ENCODE data around the gene PRPF6.
"Not testable (repeated sequence)": the region's sequence is repeated elsewhere in the genome, so short reads cannot be mapped to it uniquely, and the experiment has no call there.

PRPF6 gene

DNA sequence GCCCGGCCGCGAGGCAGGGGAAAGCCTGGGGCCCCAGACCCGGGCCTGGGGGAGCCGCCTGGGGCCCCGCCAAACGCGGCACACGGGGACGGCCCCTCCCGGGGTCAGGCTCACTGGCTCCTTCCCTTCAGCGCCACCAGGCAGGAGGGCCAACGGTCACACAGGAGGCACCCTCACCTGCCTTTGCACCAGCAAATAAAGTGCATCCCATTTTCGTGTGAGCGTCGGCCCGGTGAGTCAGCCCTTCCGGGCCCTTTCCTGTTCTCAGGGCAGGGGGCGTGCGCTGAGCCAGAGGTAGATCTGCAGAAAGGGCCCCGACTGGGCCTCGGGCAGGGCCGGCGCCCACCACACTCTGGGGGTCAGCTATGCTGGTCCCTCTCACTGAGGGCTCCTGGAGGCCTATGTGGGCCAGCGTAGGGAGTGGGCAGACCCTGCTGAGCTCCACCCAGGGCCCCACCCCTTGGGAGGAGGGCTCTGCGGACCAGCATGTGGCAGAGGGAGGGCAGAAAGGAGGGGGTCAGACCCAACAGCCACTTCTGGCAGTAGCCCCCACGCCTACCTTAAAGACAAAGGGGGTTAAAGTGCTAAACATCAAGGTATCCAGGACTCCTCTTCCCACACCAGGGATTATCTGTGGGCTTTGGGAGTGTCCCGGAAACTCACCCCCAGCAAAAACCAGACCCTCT, 23.8 kb upstream of the PRPF6 start:
- no peak for TF ChIP-seq POLR2AphosphoS5 (IDR thresholded peaks at IDR 0.05; ENCODE audit: low read depth, low read length)
- no peak for TF ChIP-seq TAF1 (IDR thresholded peaks at IDR 0.05; ENCODE audit: borderline replicate concordance, low read depth, low read length)
- no peak for TF ChIP-seq POLR2A (IDR thresholded peaks at IDR 0.05; ENCODE audit: low read depth, low read length)
- FAIRE-seq (no peak), DNase-seq (ENCODE audit: insufficient read length) (peak; percentile 76)

DNA sequence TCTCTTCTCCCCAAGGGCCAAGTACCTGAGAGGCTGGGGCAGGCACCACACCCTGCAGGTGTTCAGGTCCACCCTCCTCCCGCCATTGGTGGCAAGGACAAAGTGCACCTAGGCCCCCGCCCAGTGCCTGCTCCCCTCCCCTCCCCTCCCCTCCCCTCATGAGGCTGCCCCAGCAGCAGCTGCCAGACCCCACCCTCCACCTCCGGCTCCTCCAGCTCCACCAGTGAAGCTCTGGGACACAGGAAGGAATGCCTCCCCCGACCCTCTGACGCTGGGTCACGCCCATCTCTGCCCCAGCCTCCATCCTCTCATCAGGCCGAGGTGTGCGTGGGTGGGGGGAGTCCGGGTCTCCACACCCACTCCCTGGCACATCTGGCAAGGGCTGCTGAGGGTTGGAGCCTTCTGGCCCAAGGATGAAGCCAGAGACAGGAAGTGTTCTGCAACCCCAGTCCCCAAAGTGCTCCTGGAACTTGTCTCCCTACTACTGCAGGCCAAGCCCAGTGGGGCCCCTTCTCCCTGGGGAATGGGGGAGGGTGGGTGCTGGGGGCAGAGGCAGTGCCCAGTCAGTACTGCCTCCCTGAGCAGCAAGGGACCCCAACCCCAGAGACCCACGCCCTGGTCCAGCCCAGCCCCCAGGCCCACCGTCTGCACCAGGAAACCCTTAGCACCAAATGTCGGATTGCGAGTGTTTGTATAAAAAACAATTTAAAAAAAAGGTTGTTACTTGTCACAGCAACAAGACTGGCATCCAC, 23.1 kb upstream of the PRPF6 start:
- DNase-seq (ENCODE audit: insufficient read length) (no peak), FAIRE-seq (no peak)
- TF ChIP-seq POLR2A (IDR thresholded peaks at IDR 0.05; ENCODE audit: low read depth, low read length), result no peak; the same call in 1 of the 2 replicates
- no peak for TF ChIP-seq POLR2AphosphoS5 (IDR thresholded peaks at IDR 0.05; ENCODE audit: low read depth, low read length)
- no peak for TF ChIP-seq TAF1 (IDR thresholded peaks at IDR 0.05; ENCODE audit: borderline replicate concordance, low read depth, low read length)

- no peak for FAIRE-seq
- no peak for DNase-seq (ENCODE audit: insufficient read length)
- no peak for TF ChIP-seq POLR2A (IDR thresholded peaks at IDR 0.05; ENCODE audit: low read depth, low read length)
- no peak for TF ChIP-seq TAF1 (IDR thresholded peaks at IDR 0.05; ENCODE audit: borderline replicate concordance, low read depth, low read length)
- TF ChIP-seq POLR2AphosphoS5 (IDR thresholded peaks at IDR 0.05; ENCODE audit: low read depth, low read length), result no peak
Observed at GRCh38 chr20:63958471-63958870, 22.5 kb upstream of the PRPF6 start.

DNA sequence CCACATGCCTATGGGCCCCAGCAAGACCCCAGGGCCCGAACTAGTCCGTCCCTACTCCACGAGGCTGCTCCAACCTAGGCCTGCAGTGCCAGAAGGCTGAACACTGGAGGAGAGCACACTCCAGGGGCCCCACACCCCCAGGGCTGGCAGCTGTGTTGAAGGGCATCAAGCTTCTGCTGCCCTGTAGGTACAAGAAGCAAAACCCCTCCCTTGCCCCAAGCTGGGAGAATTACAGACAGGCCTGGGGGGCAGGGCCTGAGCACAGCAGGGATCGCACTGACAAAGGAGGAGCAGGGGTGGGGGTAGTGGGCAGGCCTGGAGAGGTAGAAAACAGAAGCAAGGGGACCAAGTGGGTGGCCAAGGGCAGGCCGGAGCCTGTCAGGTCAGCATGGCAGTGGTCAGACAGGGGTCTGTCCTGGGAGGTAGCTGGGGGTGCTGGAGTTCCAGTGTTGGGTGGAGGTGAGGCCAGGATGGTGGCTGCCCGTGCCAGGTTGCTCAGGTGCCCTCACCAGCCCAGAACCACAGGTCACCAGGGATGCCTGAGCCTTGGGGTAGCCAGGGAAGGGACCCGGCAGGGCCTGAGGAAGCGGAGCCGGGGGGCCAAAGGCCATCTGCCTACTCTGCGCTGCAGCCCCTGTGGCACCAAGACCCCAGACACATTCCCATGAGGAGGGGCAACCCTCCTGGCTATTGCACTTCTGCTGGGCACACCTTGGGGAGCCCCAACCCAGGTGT, 21.8 kb upstream of the PRPF6 start:
- TF ChIP-seq POLR2A (IDR thresholded peaks at IDR 0.05; ENCODE audit: low read depth, low read length) (no peak), TAF1 (IDR thresholded peaks at IDR 0.05; ENCODE audit: borderline replicate concordance, low read depth, low read length) (no peak), POLR2AphosphoS5 (IDR thresholded peaks at IDR 0.05; ENCODE audit: low read depth, low read length) (no peak)
- DNase-seq (ENCODE audit: insufficient read length) (no peak), FAIRE-seq (no peak)

DNA sequence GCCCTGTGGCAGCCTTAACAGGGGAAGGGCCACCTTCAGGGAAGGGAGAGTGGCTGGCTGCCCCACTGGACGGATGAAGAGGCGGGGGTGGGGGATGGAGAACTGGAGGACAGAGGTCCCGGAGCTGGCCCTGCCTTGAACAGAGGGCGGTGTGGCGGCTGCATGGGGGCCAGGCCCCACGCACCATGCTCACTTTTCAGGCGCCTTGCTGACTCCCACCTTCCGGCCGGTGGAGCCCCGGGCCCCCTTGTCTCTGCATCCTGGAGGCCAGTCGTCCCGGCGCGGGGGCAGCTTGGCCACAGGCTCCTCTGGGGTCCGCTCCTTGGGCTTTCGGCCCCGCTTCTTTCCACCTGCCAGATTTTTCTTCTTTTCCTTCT, 21.2 kb upstream of the PRPF6 start:
- FAIRE-seq (no peak), DNase-seq (ENCODE audit: insufficient read length) (no peak)
- no peak for TF ChIP-seq POLR2AphosphoS5 (IDR thresholded peaks at IDR 0.05; ENCODE audit: low read depth, low read length)
- no peak for TF ChIP-seq TAF1 (IDR thresholded peaks at IDR 0.05; ENCODE audit: borderline replicate concordance, low read depth, low read length)
- no peak for TF ChIP-seq POLR2A (IDR thresholded peaks at IDR 0.05; ENCODE audit: low read depth, low read length)

GRCh38 chr20:63960654-63961621, 20.0 kb upstream of the PRPF6 start:
- not testable (repeated sequence) for DNase-seq (ENCODE audit: insufficient read length); FAIRE-seq

GRCh38 chr20:63961664-63962425, 19.1 kb upstream of the PRPF6 start:
- TF ChIP-seq TAF1 (IDR thresholded peaks at IDR 0.05; ENCODE audit: borderline replicate concordance, low read depth, low read length), result no peak
- FAIRE-seq, result no peak
- no peak for DNase-seq (ENCODE audit: insufficient read length)

DNA sequence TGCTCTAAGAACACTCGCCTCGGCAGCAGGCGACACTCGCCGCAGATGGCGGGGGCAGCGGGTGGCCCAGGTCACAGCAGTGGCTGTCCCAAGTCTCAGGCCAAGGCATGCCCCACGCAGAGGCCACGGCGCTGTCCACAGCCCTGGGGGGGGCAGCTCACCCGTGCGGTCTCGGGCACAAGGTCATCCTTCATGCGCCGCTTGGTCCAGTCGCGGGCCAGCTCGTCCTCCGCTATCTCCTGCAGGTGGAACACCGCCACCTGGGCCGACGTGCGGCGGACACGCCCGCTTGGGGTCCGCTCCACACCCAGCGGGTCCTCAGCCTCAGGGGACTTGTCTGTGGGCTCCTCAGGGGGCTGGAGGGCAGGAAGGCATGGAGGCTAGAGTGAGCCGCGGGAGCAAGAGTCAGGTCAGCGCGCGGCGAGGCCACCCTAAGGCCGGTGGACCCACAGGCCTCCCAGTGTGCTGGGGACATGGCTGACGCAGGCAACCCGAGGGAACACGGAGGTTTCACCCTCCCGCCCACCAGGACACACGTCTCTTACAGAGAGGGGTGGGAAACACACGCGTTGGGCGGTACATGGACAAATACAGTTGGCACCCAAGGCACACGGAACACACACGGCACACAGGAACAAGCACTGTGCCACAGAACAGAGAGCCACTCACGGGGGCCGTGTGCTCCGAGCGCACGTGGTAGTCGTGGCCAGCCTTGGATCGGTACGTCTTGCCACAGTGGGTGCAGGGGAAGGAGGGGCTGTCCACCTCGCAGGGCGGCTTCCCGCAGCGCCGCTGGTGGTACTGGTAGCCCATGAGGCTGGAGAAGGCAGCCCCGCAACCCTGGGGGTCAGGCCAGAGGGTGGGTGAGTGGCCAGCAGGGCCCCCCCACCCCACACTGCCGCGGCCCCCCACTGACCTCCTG, 18.2 kb upstream of the PRPF6 start:
- TF ChIP-seq POLR2AphosphoS5 (IDR thresholded peaks at IDR 0.05; ENCODE audit: low read depth, low read length), result no peak
- TF ChIP-seq POLR2A (IDR thresholded peaks at IDR 0.05; ENCODE audit: low read depth, low read length), result no peak
- no peak for TF ChIP-seq TAF1 (IDR thresholded peaks at IDR 0.05; ENCODE audit: borderline replicate concordance, low read depth, low read length)
- no peak for FAIRE-seq
- no peak for DNase-seq (ENCODE audit: insufficient read length)

DNA sequence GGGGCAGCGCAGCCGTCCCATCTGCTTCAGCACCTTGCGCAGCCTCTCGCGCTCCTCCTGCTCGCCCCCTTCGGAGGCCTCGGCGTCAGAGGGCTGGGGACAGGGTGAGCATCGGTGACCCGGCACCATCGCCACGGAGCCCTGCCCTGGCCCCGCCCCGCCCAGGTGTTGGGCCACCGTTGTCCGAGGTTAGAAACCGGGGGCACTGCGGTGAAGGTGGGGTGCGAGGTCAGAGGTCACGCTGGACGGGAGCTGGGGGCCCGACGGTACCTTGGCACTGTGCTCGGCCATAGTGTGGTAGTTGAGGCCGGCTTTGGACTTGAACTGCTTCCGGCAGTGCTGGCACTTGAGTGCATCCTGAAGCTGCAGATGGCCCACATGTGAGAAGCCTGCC, 17.6 kb upstream of the PRPF6 start:
- no peak for TF ChIP-seq POLR2A (IDR thresholded peaks at IDR 0.05; ENCODE audit: low read depth, low read length)
- DNase-seq (ENCODE audit: insufficient read length) (no peak), FAIRE-seq (no peak)

DNA sequence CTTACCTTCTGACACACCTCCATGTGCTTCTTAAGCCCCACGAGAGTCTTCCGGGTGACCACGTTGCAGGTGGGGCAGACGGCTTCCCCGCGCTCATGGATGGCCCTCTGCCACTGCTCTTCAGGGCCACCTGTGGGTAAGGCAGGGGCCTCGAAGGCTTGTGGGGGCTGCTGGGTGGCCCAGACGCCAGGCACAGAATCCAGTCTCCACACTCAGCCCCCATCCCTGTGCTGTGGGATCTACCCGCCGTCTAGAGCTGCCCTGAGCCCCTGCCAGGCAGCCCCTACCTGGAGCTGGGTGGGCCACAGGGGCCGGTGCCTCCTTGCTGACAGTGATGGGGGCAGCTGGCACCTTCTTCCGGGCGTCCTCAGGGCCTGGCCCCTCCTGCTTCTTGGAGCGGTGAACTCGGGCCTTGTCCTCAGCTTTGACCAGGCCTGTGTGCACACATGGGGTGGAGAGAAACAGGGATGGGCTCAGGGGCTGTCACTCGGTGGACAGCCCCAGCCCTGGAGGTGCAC, 17.1 kb upstream of the PRPF6 start:
- no peak for TF ChIP-seq POLR2A (IDR thresholded peaks at IDR 0.05; ENCODE audit: low read depth, low read length)
- no peak for TF ChIP-seq POLR2AphosphoS5 (IDR thresholded peaks at IDR 0.05; ENCODE audit: low read depth, low read length)
- no peak for TF ChIP-seq TAF1 (IDR thresholded peaks at IDR 0.05; ENCODE audit: borderline replicate concordance, low read depth, low read length)
- FAIRE-seq, result no peak
- no peak for DNase-seq (ENCODE audit: insufficient read length)
